Panc1 (cell line): ENCODE results near the gene CFAP45.

Experiments
- SIN3A ChIP-seq: IDR thresholded peaks from 2 replicates; pipeline ENCODE4 v1.6.1; 2012; ENCODE audit warnings: low read depth, mild to moderate bottlenecking, low read length, moderate library complexity, borderline replicate concordance; ENCODE audit not compliant: insufficient read depth
- TF ChIP-seq, protein P1 (sequence below), 2 experiments: IDR thresholded peaks; 2 replicates each; pipeline ENCODE4 v1.6.1; 2011 to 2012; ENCODE audit warnings: low read depth in 2 of 2, control low read depth in 1 of 2, low read length in 1 of 2, mild to moderate bottlenecking in 1 of 2, moderate library complexity in 1 of 2; ENCODE audit not compliant: insufficient read depth in 1 of 2
- TF ChIP-seq, protein P2 (sequence below): fragments of 450-650 bp; IDR thresholded peaks from 2 replicates; pipeline ENCODE4 v1.5.1; 2017; ENCODE audit warnings: mild to moderate bottlenecking

GRCh38 chr1:159900086-159900680 is at the start of gene CFAP45:
- TF ChIP-seq, protein P1, sequence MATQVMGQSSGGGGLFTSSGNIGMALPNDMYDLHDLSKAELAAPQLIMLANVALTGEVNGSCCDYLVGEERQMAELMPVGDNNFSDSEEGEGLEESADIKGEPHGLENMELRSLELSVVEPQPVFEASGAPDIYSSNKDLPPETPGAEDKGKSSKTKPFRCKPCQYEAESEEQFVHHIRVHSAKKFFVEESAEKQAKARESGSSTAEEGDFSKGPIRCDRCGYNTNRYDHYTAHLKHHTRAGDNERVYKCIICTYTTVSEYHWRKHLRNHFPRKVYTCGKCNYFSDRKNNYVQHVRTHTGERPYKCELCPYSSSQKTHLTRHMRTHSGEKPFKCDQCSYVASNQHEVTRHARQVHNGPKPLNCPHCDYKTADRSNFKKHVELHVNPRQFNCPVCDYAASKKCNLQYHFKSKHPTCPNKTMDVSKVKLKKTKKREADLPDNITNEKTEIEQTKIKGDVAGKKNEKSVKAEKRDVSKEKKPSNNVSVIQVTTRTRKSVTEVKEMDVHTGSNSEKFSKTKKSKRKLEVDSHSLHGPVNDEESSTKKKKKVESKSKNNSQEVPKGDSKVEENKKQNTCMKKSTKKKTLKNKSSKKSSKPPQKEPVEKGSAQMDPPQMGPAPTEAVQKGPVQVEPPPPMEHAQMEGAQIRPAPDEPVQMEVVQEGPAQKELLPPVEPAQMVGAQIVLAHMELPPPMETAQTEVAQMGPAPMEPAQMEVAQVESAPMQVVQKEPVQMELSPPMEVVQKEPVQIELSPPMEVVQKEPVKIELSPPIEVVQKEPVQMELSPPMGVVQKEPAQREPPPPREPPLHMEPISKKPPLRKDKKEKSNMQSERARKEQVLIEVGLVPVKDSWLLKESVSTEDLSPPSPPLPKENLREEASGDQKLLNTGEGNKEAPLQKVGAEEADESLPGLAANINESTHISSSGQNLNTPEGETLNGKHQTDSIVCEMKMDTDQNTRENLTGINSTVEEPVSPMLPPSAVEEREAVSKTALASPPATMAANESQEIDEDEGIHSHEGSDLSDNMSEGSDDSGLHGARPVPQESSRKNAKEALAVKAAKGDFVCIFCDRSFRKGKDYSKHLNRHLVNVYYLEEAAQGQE (IDR thresholded peaks at IDR 0.05; ENCODE audit: insufficient read depth in 1 of 2, low read depth in 2 of 2, low read length in 1 of 2) = no peak
- TF ChIP-seq, protein P2, sequence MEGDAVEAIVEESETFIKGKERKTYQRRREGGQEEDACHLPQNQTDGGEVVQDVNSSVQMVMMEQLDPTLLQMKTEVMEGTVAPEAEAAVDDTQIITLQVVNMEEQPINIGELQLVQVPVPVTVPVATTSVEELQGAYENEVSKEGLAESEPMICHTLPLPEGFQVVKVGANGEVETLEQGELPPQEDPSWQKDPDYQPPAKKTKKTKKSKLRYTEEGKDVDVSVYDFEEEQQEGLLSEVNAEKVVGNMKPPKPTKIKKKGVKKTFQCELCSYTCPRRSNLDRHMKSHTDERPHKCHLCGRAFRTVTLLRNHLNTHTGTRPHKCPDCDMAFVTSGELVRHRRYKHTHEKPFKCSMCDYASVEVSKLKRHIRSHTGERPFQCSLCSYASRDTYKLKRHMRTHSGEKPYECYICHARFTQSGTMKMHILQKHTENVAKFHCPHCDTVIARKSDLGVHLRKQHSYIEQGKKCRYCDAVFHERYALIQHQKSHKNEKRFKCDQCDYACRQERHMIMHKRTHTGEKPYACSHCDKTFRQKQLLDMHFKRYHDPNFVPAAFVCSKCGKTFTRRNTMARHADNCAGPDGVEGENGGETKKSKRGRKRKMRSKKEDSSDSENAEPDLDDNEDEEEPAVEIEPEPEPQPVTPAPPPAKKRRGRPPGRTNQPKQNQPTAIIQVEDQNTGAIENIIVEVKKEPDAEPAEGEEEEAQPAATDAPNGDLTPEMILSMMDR = no peak
- no peak for TF ChIP-seq SIN3A
